ENCODE measurements around the gene DELE1. TPM values are rescaled to one million over a fixed set of nuclear protein-coding genes. Genes with fewer than 3 reads are reported as not detected.
A peak's percentile ranks its signal among the peaks of the same experiment; 100 is the strongest.

DELE1 gene
- total and polyA plus RNA-seq, 2 donors (not counting 1 experiment from before 2014, with no cell fraction given), result 38.6 to 40.5 TPM

DNA sequence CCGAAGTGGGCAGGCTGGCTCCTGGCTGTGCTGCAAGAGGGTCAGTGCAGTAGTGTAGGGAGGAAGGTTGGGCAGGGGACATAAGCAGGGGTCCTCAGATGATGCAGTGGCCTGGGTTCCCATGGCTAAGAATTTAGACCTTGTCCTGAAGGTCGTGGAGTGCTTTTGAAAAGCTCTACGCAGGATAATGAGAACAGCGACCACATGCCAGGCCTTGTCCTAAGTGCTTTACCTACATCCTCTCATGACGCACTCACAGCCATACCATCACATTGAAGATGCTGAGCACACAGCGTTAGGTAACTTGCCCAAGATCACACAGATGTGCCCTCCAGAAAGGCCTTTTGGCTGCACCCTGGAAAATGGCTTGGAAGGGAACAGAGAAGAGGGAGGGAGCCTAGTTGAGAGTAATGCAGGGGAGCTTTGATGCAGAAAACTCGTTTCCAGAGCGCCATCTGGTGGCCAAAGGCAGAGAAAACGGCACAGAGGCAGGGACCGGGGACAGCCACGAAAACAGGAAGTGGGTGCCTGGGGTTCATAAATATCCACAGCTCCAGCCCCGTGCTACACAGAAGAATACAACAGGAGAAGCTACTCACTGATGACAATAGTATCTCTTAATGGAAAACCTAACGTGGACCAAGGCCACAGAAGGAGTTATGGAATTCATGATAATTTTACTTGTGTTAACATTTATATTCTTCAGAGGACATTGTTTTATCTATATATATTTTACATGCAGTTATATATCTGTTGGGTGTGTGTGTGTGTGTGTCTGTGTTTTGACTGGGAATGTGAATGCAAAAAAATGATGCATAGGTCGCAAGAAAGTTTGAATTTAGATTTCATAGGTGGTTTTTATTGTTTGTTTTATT lies 37.0 kb downstream of the DELE1 start:
- H3K4me3 ChIP-seq (replicated peaks in 1 of 4; ENCODE audit: control extremely low read depth in 1 of 4, insufficient read depth in 1 of 4, low read depth in 3 of 4, low read length in 4 of 4), result no peak overlapping the region
- H3K27ac ChIP-seq (ENCODE audit: insufficient read depth, low read length), result no peak overlapping the region
- no peaks in the 10 kb centered on the region for H3K79me2 ChIP-seq (ENCODE audit: control insufficient read depth, insufficient read depth, low read length)
- no peaks in the 10 kb centered on the region for H3K36me3 ChIP-seq (ENCODE audit: control insufficient read depth, insufficient read depth, low read length)
- H3K9ac ChIP-seq (ENCODE audit: insufficient read depth, low read length), result no peak overlapping the region
- peak; percentile 59 to 82 for DNase-seq (ENCODE audit: low read depth in 2 of 2)
- no peak overlapping the region for H3K4me2 ChIP-seq (ENCODE audit: extremely low read depth, insufficient read depth, low read length)
- peak; percentile 81 to 89 for TF ChIP-seq CTCF (conservative IDR thresholded peaks at IDR 0.05 in 1 of 2, IDR thresholded peaks at IDR 0.05 in 1 of 2; ENCODE audit: low read depth in 1 of 2, low read length in 2 of 2)
- no peak for TF ChIP-seq EZH2 (IDR thresholded peaks at IDR 0.05; ENCODE audit: low read length, missing control alignments)
- H3K9me3 ChIP-seq (ENCODE audit: control insufficient read depth, insufficient read depth, low read depth, low read length), result no peaks in the 10 kb centered on the region
- H2AFZ ChIP-seq (ENCODE audit: low read length), result peak overlapping the region; percentile 84
- no peaks in the 10 kb centered on the region for H4K20me1 ChIP-seq (ENCODE audit: control insufficient read depth, extremely low read depth, insufficient read depth, low read length)
- H3K27me3 ChIP-seq (ENCODE audit: control insufficient read depth, insufficient read depth, low read length), result peaks cover 3% of the 10 kb centered on the region
- no peaks in the 10 kb centered on the region for H3K4me1 ChIP-seq (ENCODE audit: control insufficient read depth, extremely low read depth, insufficient read depth, low read length)

DNA sequence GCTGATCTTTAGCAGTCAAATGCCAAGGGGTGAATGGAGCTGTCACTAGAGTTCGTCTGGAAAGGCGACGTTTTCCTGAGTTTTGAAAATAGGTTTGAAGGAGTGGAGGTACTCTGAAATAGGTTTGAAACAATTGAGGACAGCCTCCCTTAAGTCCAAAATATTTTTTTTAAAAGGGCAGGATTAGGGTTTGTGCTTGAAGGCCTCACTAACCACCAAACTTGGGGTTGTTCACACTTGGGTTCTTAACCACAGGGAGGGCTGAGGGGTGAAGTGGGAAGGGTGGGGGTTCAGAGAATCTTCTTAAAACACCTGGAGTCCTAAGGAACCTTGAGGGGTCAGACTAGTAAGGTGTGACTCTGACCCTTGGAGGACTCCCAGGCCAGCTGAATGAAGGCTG lies 37.8 kb downstream of the DELE1 start:
- Histone ChIP-seq H3K79me2 (ENCODE audit: control insufficient read depth, insufficient read depth, low read length) (no peaks in the 10 kb centered on the region), H3K36me3 (ENCODE audit: control insufficient read depth, insufficient read depth, low read length) (no peaks in the 10 kb centered on the region), H3K27me3 (ENCODE audit: control insufficient read depth, insufficient read depth, low read length) (peaks cover 3% of the 10 kb centered on the region), H3K4me3 (replicated peaks in 1 of 4; ENCODE audit: control extremely low read depth in 1 of 4, insufficient read depth in 1 of 4, low read depth in 3 of 4, low read length in 4 of 4) (no peak overlapping the region), H3K9ac (ENCODE audit: insufficient read depth, low read length) (no peak overlapping the region), H3K27ac (ENCODE audit: insufficient read depth, low read length) (no peak overlapping the region), H3K9me3 (ENCODE audit: control insufficient read depth, insufficient read depth, low read depth, low read length) (no peaks in the 10 kb centered on the region), H4K20me1 (ENCODE audit: control insufficient read depth, extremely low read depth, insufficient read depth, low read length) (no peaks in the 10 kb centered on the region), H3K4me2 (ENCODE audit: extremely low read depth, insufficient read depth, low read length) (no peak overlapping the region), H2AFZ (ENCODE audit: low read length) (no peak overlapping the region), H3K4me1 (ENCODE audit: control insufficient read depth, extremely low read depth, insufficient read depth, low read length) (no peaks in the 10 kb centered on the region)
- DNase-seq (ENCODE audit: low read depth in 2 of 2), result no peak
- TF ChIP-seq CTCF (conservative IDR thresholded peaks at IDR 0.05 in 1 of 2, IDR thresholded peaks at IDR 0.05 in 1 of 2; ENCODE audit: low read depth in 1 of 2, low read length in 2 of 2), result no peak
- TF ChIP-seq EZH2 (IDR thresholded peaks at IDR 0.05; ENCODE audit: low read length, missing control alignments), result no peak

DNA sequence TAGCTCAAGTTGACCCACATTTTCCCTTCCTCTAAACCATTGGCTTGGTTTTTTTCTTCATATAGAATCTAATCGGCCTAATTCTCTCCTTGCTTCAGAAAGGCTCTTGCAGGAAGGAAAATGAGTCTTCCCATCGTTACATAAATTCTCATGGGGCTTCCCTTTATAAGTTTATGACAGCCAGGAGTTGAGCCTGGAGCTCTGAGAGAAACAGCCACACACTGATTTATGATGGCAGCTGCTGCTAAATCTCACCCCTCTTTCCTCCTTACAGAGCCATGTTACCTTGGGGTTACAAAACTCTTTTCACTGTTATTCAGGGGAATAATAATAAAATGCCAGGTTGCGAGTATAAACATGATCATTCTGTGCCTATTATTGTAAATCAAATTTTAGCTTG lies 40.0 kb downstream of the DELE1 start:
- H3K4me3 ChIP-seq (replicated peaks in 1 of 4; ENCODE audit: control extremely low read depth in 1 of 4, insufficient read depth in 1 of 4, low read depth in 3 of 4, low read length in 4 of 4), result no peak overlapping the region
- no peak for DNase-seq (ENCODE audit: low read depth in 2 of 2)
- no peak overlapping the region for H3K4me2 ChIP-seq (ENCODE audit: extremely low read depth, insufficient read depth, low read length)
- H3K36me3 ChIP-seq (ENCODE audit: control insufficient read depth, insufficient read depth, low read length), result no peaks in the 10 kb centered on the region
- no peaks in the 10 kb centered on the region for H3K79me2 ChIP-seq (ENCODE audit: control insufficient read depth, insufficient read depth, low read length)
- no peak overlapping the region for H2AFZ ChIP-seq (ENCODE audit: low read length)
- H3K4me1 ChIP-seq (ENCODE audit: control insufficient read depth, extremely low read depth, insufficient read depth, low read length), result no peaks in the 10 kb centered on the region
- H3K9me3 ChIP-seq (ENCODE audit: control insufficient read depth, insufficient read depth, low read depth, low read length), result no peaks in the 10 kb centered on the region
- H3K27ac ChIP-seq (ENCODE audit: insufficient read depth, low read length), result no peak overlapping the region
- no peak overlapping the region for H3K9ac ChIP-seq (ENCODE audit: insufficient read depth, low read length)
- no peaks in the 10 kb centered on the region for H4K20me1 ChIP-seq (ENCODE audit: control insufficient read depth, extremely low read depth, insufficient read depth, low read length)
- TF ChIP-seq EZH2 (IDR thresholded peaks at IDR 0.05; ENCODE audit: low read length, missing control alignments) (no peak), CTCF (conservative IDR thresholded peaks at IDR 0.05 in 1 of 2, IDR thresholded peaks at IDR 0.05 in 1 of 2; ENCODE audit: low read depth in 1 of 2, low read length in 2 of 2) (no peak)
- no peaks in the 10 kb centered on the region for H3K27me3 ChIP-seq (ENCODE audit: control insufficient read depth, insufficient read depth, low read length)

Measured in fibroblast of lung (primary cell).